Central memory CD8-positive, alpha-beta T cell (primary cell): ENCODE results near the gene PLPP2.
A peak's percentile ranks its signal among the peaks of the same experiment; 100 is the strongest.

Source experiments
- ATAC-seq: fragments of 150-1000 bp; cut with Tn5 transposase; replicated peaks from 2 replicates; pipeline ENCODE4 v1.10.0; 2022; ENCODE audit warnings: mild to moderate bottlenecking, moderate FRiP score, moderate number of reproducible peaks; ENCODE audit not compliant: poor library complexity, severe bottlenecking; ENCODE audit errors: extremely low read depth
- DNase-seq, 2 donors: peaks; one replicate each; pipeline ENCODE4 v3.0.0; 2021; ENCODE audit warnings: low spot score in 2 of 2
- H3K27ac Mint-ChIP-seq: one replicate; pipeline ENCODE4 v1.8.0; 2022; ENCODE audit warnings: low read depth, mild to moderate bottlenecking, moderate library complexity, mixed read lengths
- H3K27me3 Mint-ChIP-seq: one replicate; pipeline ENCODE4 v1.8.0; 2022; ENCODE audit warnings: mixed read lengths
- H3K36me3 Mint-ChIP-seq: one replicate; pipeline ENCODE4 v1.8.0; 2022; ENCODE audit warnings: mild to moderate bottlenecking, moderate library complexity, mixed read lengths; ENCODE audit not compliant: insufficient read depth
- H3K4me1 Mint-ChIP-seq: one replicate; pipeline ENCODE4 v1.8.0; 2022; ENCODE audit warnings: mixed read lengths
- H3K4me3 Mint-ChIP-seq: one replicate; pipeline ENCODE4 v1.8.0; 2022; ENCODE audit warnings: mild to moderate bottlenecking, moderate library complexity, mixed read lengths
- H3K9me3 Mint-ChIP-seq: one replicate; pipeline ENCODE4 v1.8.0; 2022; ENCODE audit warnings: mixed read lengths

Gene PLPP2

DNA sequence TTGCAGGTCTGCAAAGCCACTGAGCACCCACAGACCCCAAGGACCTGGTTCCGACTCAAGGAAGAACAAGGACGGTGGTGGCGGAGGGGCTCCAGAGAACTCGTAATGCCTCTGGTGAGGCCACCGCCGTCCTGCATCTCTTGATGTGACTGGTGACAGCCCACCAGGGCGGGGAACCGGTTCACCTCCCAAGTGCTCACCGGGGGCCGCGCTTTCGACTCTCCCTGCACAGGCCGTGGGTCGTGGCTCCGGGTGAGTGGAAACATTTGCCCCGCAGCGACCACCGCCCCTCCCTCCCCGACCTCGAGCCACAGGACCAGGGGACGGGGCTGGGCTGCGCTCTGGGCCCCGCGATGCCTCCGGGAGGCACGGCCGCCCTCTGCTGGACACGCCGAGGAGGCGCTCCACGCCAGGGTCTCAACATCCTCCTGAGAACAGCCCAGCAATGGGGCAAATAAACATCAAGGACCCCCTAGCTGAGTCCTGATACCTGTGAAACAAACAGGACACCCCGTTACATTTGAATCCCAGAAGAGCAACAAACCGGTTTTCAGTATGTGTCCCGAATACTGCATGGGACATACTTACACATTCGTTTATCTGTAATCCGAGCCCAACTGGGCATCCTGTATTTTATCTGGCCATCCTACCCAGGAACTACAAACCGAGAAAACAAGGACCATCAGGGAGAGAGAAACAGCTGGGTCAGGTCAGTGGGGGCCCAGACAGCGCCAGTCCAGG is 3.9 kb upstream of the PLPP2 start:
- H3K27ac Mint-ChIP-seq: no peak overlapping the region
- H3K9me3 Mint-ChIP-seq: no peaks in the 10 kb centered on the region
- peaks cover 16% of the 10 kb centered on the region for H3K4me1 Mint-ChIP-seq
- ATAC-seq: no peak
- peak overlapping the region; percentile 31 for H3K4me3 Mint-ChIP-seq
- DNase-seq: peak in 1 of 2 donors; percentile 33
- peaks cover 2% of the 10 kb centered on the region for H3K36me3 Mint-ChIP-seq
- H3K27me3 Mint-ChIP-seq: peaks cover 49% of the 10 kb centered on the region

DNA sequence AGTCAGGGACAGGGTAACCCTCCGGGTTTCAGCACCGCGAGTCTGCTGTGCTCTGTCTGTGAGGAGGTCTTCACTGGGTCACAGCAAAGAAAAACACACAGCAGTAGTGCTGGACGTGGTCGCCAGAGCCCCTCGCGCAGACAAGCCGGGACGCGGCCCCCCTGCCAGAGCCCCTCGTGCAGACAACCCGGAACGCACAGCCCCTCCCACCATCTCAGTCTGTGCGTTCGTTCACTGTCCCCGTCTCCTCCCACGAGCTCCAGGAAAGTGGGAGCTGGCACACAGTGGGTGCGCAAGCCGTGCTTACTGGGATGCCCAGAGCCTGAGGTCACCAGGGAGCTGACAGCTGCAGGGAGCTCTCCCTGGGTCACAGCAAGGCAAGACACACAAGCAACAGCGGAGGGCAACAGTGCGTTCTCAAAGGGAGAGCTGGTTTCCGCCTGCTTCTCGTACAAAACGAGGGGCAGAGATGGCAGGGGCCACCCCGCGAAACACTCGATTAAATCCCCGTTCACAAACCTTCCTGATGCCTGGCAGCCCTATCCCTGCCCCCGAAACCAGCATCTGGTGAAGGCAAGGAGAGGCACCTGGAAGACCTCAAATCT is 3.2 kb upstream of the PLPP2 start:
- no peak for ATAC-seq
- peaks cover 55% of the 10 kb centered on the region for H3K27me3 Mint-ChIP-seq
- H3K36me3 Mint-ChIP-seq: peaks cover 4% of the 10 kb centered on the region
- H3K27ac Mint-ChIP-seq: no peak overlapping the region
- no peak for DNase-seq
- no peaks in the 10 kb centered on the region for H3K9me3 Mint-ChIP-seq
- peaks cover 18% of the 10 kb centered on the region for H3K4me1 Mint-ChIP-seq
- peak overlapping the region; percentile 31 for H3K4me3 Mint-ChIP-seq

GRCh38 chr19:293436-294110 is 2.4 kb upstream of the PLPP2 start:
- Mint-ChIP-seq H3K27ac (no peak overlapping the region), H3K4me1 (peaks cover 18% of the 10 kb centered on the region), H3K27me3 (peaks cover 64% of the 10 kb centered on the region), H3K9me3 (no peaks in the 10 kb centered on the region), H3K4me3 (no peak overlapping the region), H3K36me3 (peaks cover 4% of the 10 kb centered on the region)
- no peak for ATAC-seq
- no peak for DNase-seq

DNA sequence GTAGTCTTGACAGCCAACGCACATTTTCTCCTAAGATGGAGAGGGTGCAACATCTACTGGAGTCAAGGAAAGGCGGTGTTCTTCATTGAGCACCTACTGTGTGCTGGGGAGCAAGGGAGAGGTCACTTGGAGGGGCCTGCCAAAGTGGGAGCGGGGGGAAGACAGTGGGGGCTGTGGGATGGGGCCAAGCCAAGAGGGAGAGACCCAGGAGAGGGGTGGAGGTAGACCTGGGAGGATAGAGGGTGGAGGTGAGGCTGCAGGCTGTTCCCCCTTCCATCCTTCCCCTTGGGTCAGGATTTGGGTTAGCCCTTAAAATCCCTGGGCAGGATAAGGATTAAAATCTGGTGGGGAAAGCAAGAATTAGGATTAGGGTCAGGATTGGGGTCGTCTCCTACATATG is 1.7 kb upstream of the PLPP2 start:
- Mint-ChIP-seq H3K4me1 (peaks cover 18% of the 10 kb centered on the region), H3K9me3 (no peaks in the 10 kb centered on the region), H3K4me3 (no peak overlapping the region), H3K27ac (no peak overlapping the region), H3K36me3 (peaks cover 4% of the 10 kb centered on the region), H3K27me3 (peaks cover 66% of the 10 kb centered on the region)
- ATAC-seq (no peak), DNase-seq (no peak)

DNA sequence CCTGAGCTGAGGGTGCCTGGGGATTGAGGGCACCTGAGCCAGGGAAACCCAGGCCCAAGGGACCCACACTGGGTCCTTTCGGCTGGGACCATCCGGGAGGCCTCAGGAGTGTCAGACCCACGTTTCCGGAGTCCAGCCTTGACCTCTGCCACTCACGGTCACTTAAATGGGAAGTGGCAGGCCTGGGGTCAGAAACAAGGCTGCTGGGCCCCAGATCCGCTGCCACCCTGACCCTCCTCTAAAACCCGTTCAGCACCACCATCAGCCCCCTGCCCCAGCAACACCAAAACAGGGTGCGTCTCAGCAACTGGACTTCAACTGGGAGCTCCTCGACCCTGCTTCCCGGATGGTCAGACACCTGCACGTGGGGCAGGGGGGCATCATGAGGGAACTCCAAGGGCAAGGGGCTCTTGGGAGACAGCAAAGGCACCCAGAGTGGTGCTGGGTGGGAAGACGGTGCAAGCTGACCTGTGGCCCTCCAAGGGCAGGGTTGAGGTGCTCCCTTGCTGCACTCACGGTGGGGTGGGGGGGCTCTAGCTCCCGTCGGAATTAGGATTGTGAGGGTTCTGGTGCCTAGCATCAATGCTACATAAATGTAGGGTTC is 1.2 kb upstream of the PLPP2 start:
- Mint-ChIP-seq H3K27ac (no peak overlapping the region), H3K27me3 (peaks cover 66% of the 10 kb centered on the region), H3K4me3 (no peak overlapping the region), H3K9me3 (no peaks in the 10 kb centered on the region), H3K4me1 (peaks cover 18% of the 10 kb centered on the region), H3K36me3 (peaks cover 4% of the 10 kb centered on the region)
- ATAC-seq: no peak
- DNase-seq: no peak

DNA sequence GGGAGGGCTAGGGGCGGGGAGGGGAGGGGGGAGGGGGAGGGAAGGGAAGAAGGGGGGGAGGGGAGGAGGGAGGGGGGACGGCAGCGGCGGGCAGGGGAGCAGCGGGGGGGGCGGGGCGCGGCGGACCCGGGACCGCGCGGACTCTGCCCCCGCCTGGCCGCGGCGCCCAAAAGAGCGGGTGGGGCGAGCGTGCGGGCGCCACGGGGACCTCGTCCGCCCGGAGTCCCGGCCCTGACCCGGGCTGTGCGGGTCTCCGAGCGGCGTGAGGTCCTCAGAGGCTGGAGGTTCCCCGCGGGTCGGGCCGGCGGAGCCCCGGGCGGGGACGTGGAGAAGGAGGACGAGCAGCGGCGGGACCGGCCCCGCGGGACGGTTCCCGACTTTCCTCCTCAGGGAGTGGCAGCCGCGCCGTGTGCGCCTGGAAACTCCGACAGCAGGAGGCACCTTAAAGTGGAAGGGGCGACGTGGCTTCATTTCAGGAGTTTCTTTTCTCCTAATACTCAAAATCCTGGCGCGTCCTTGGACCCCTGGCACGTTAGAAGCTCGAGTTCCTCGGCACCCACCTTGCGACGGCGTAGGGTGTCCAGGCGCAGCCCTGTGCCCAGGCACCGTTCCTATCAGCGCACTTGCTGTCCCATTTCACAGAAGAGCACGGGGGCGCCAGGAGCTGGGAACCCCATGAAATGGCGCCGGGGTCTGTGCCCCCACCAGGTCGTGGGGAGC is 518 bp upstream of the PLPP2 start:
- Mint-ChIP-seq H3K36me3 (peaks cover 4% of the 10 kb centered on the region), H3K9me3 (no peaks in the 10 kb centered on the region), H3K27ac (no peak overlapping the region), H3K4me1 (peaks cover 18% of the 10 kb centered on the region), H3K27me3 (peaks cover 64% of the 10 kb centered on the region), H3K4me3 (no peak overlapping the region)
- ATAC-seq (no peak), DNase-seq (no peak)

GRCh38 chr19:290372-291005 is 714 bp downstream of the PLPP2 start:
- peak overlapping the region; percentile 68 for H3K27ac Mint-ChIP-seq
- DNase-seq (no peak), ATAC-seq (peak; percentile 65)
- no peaks in the 10 kb centered on the region for H3K9me3 Mint-ChIP-seq
- H3K4me3 Mint-ChIP-seq: peak overlapping the region; percentile 38
- H3K27me3 Mint-ChIP-seq: peaks cover 52% of the 10 kb centered on the region
- H3K36me3 Mint-ChIP-seq: peaks cover 4% of the 10 kb centered on the region
- peaks cover 18% of the 10 kb centered on the region for H3K4me1 Mint-ChIP-seq

DNA sequence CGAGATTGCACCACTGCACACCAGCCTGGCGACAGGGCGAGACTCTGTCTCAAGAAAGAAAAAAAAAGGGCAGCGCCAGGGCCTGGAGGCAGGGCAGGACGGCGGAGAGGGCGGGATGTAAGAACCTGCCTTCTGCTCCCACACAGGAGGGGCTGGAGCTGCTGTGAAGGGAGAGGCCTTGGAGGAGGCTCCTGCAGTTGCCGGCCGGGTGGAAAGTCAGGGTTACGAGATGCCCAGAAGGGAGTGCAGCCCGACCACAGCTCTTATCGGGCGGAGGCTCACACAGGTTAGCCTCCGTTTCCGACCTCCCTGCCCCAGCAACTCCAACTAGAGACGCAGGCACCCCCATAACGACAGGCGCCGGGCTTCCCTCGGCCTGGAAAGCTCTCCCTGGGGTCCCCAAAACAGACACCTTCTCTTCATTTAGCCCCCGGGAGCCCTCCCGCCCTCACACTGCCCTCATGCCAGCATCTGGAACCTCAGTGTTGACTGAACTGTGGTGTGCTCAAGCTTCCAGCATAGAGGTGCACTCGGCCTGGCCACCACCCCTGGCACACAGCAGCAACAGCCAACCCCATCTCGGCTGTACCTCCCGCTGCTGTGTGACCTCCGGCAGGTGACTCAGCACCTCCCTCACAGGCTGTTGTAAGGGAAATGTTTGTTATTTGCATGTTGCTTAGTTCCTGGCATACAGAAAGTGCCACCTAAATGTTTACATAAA is 1.4 kb downstream of the PLPP2 start:
- H3K36me3 Mint-ChIP-seq: peaks cover 4% of the 10 kb centered on the region
- ATAC-seq (peak; percentile 77), DNase-seq (peak in 1 of 2 donors; percentile 15)
- no peaks in the 10 kb centered on the region for H3K9me3 Mint-ChIP-seq
- H3K27me3 Mint-ChIP-seq: peaks cover 45% of the 10 kb centered on the region
- H3K4me3 Mint-ChIP-seq: peak overlapping the region; percentile 38
- H3K4me1 Mint-ChIP-seq: peaks cover 16% of the 10 kb centered on the region
- peak overlapping the region; percentile 68 for H3K27ac Mint-ChIP-seq

GRCh38 chr19:288911-289310 is 2.3 kb downstream of the PLPP2 start:
- H3K36me3 Mint-ChIP-seq: peaks cover 2% of the 10 kb centered on the region
- ATAC-seq (no peak), DNase-seq (no peak)
- peaks cover 36% of the 10 kb centered on the region for H3K27me3 Mint-ChIP-seq
- H3K9me3 Mint-ChIP-seq: no peaks in the 10 kb centered on the region
- H3K4me3 Mint-ChIP-seq: no peak overlapping the region
- no peak overlapping the region for H3K27ac Mint-ChIP-seq
- H3K4me1 Mint-ChIP-seq: peaks cover 7% of the 10 kb centered on the region

GRCh38 chr19:287381-287871 is 3.8 kb downstream of the PLPP2 start:
- Mint-ChIP-seq H3K27me3 (peaks cover 21% of the 10 kb centered on the region), H3K4me3 (no peak overlapping the region), H3K36me3 (peaks cover 2% of the 10 kb centered on the region), H3K4me1 (peaks cover 4% of the 10 kb centered on the region), H3K27ac (no peak overlapping the region), H3K9me3 (no peaks in the 10 kb centered on the region)
- DNase-seq: no peak
- ATAC-seq: no peak

GRCh38 chr19:283395-283794 is 7.8 kb downstream of the PLPP2 start:
- Mint-ChIP-seq H3K4me3 (no peak overlapping the region), H3K4me1 (no peaks in the 10 kb centered on the region), H3K27me3 (peaks cover 28% of the 10 kb centered on the region), H3K36me3 (no peaks in the 10 kb centered on the region), H3K27ac (no peak overlapping the region), H3K9me3 (no peaks in the 10 kb centered on the region)
- no peak for ATAC-seq
- DNase-seq: no peak
